Keratinocyte (primary cell): ENCODE data around the gene RNF130. TPM values are rescaled to one million over a fixed set of nuclear protein-coding genes. Genes with fewer than 3 reads are reported as not detected.
A peak's percentile ranks its signal among the peaks of the same experiment; 100 is the strongest.

Experiments used
- DNase-seq: peaks from one replicate; pipeline ENCODE4 v3.0.0-alpha.2; 2011; ENCODE audit warnings: low read depth, missing footprints, low spot score
- FAIRE-seq: peaks from 2 replicates; lab custom pipeline; 2011; peaks lifted over from hg19 to GRCh38; lab: Jason Lieb, UNC
- H2AFZ ChIP-seq: 2 replicates; pipeline ENCODE4 v1.6.0; 2012; ENCODE audit warnings: low read length, control low read depth, inconsistent platforms; ENCODE audit not compliant: control insufficient read depth
- H3K27ac ChIP-seq: 2 replicates; pipeline ENCODE4 v1.5.1; 2011; ENCODE audit warnings: low read length; ENCODE audit not compliant: control insufficient read depth, insufficient read depth
- H3K27me3 ChIP-seq: 3 replicates; pipeline ENCODE4 v1.6.0; 2011; ENCODE audit warnings: low read length; ENCODE audit not compliant: control insufficient read depth, insufficient read depth; ENCODE audit errors: extremely low read depth
- H3K36me3 ChIP-seq, 2 experiments: 2 replicates in 1 of 2; 3 replicates in 1 of 2; pipeline ENCODE4 v1.5.1; 2011; ENCODE audit warnings: low read length in 2 of 2, mild to moderate bottlenecking in 1 of 2; ENCODE audit not compliant: control insufficient read depth in 2 of 2, insufficient read depth in 2 of 2; ENCODE audit errors: extremely low read depth in 1 of 2
- H3K4me1 ChIP-seq: 3 replicates; pipeline ENCODE4 v1.5.1; 2011; ENCODE audit warnings: low read length; ENCODE audit not compliant: control insufficient read depth, insufficient read depth; ENCODE audit errors: extremely low read depth
- H3K4me2 ChIP-seq: 3 replicates; pipeline ENCODE4 v1.6.0; 2011; ENCODE audit warnings: low read depth, low read length; ENCODE audit not compliant: control insufficient read depth, insufficient read depth; ENCODE audit errors: extremely low read depth
- H3K4me3 ChIP-seq, 3 experiments: fragments of 200-600 bp in 1 of 3; sonication (generic) in 1 of 3; 2 replicates in 2 of 3; 3 replicates in 1 of 3; pipeline ENCODE4 v1.5.1; 2011 to 2016; ENCODE audit warnings: low read length in 3 of 3, mild to moderate bottlenecking in 3 of 3, control low read depth in 2 of 3, inconsistent platforms in 1 of 3, low read depth in 1 of 3, mixed read lengths in 1 of 3, mixed run types in 1 of 3, moderate library complexity in 1 of 3; ENCODE audit not compliant: control insufficient read depth in 2 of 3, insufficient read depth in 2 of 3; ENCODE audit errors: extremely low read depth in 1 of 3
- H3K79me2 ChIP-seq: 2 replicates; pipeline ENCODE4 v1.6.0; 2012; ENCODE audit warnings: low read length; ENCODE audit not compliant: control insufficient read depth, insufficient read depth
- H3K9ac ChIP-seq: 3 replicates; pipeline ENCODE4 v1.6.0; 2011; ENCODE audit warnings: low read length; ENCODE audit not compliant: control insufficient read depth, insufficient read depth; ENCODE audit errors: extremely low read depth
- H3K9me1 ChIP-seq: 3 replicates; pipeline ENCODE4 v1.6.0; 2011; ENCODE audit warnings: low read length; ENCODE audit not compliant: control insufficient read depth, insufficient read depth; ENCODE audit errors: extremely low read depth
- H3K9me3 ChIP-seq: 2 replicates; pipeline ENCODE4 v1.5.1; 2012; ENCODE audit warnings: low read depth, low read length; ENCODE audit not compliant: control insufficient read depth
- H4K20me1 ChIP-seq: 3 replicates; pipeline ENCODE4 v1.6.0; 2011; ENCODE audit warnings: low read length; ENCODE audit not compliant: control insufficient read depth, insufficient read depth; ENCODE audit errors: extremely low read depth
- CTCF ChIP-seq, 3 experiments: IDR thresholded peaks in 1 of 3; conservative IDR thresholded peaks in 1 of 3; optimal IDR thresholded peaks in 1 of 3; 2 replicates in 2 of 3; 3 replicates in 1 of 3; pipeline versions ENCODE3 to v1.5.1; 2011; ENCODE audit warnings: low read length in 3 of 3, mild to moderate bottlenecking in 3 of 3, moderate library complexity in 2 of 3, control low read depth in 1 of 3, inconsistent platforms in 1 of 3; ENCODE audit not compliant: insufficient read depth in 2 of 3; ENCODE audit errors: extremely low read depth in 1 of 3
- EZH2 ChIP-seq: IDR thresholded peaks from one replicate; pipeline ENCODE4 v1.6.1; 2012; ENCODE audit warnings: inconsistent platforms, mild to moderate bottlenecking, low read length, moderate library complexity
- dilution Hi-C: fragments of 300-500 bp; cut with MboI; formaldehyde crosslinking; loops from one replicate; pipeline ENCODE4 v1.7.0; 2020; ENCODE audit warnings: low sequenced_read_pairs; ENCODE audit not compliant: extremely low pct_ligation_motif_present
- polyA plus RNA-seq, 5 experiments: library from polyadenylated mRNA; depleted of rRNA in 3 of 5; stranded (reverse) in 3 of 5; stranded (forward) in 1 of 5; unstranded in 1 of 5; fragments of >200 nt; gene quantifications; 1 replicate in 1 of 5; 2 replicates in 3 of 5; 3 replicates in 1 of 5; pipeline versions ENCODE4 v1.2.1 to v1.2.3, GENCODE V29; 2011 to 2012; ENCODE audit warnings: missing spikeins in 2 of 5, low read depth in 1 of 5, low replicate concordance in 1 of 5
- small RNA-seq, 3 experiments: library from RNA; depleted of rRNA; stranded (forward); fragments of <200 nt; gene quantifications; one replicate each; pipeline ENCODE3, GENCODE V24; 2012; ENCODE audit warnings: low read depth in 3 of 3, low replicate concordance in 1 of 3; ENCODE audit not compliant: insufficient read length in 3 of 3

RNF130 gene
- polyA plus RNA-seq, 1 donor (not counting 4 experiments of a cell fraction or from before 2014, with no cell fraction given) = 20.0 TPM

DNA sequence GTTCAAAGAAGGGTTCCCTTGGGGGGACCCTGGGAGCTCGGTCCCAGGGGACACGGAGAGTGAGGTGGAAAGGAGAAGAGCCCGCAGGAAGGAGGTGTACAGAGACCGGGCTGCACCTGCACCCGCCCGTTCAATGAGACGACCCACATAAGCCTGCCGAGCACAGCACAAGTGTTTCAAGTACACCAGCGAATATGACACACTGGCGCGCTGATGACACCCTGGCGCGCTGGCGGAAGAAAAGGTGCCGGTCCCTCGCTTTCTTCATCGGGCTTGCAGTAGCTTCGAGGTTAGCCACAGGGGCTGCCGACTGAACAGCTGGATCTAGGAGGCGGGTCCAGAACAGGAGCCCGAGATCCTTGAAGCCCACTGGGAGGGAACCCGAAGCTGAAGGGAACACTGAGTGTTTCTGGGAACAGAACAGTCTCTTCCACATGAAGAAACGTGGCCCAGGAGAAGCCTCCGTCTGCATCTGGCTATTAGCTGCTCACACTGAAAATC is 165.2 kb downstream of the RNF130 start:
- Histone ChIP-seq H3K4me2 (peak overlapping the region; percentile 92), H4K20me1 (peaks cover 2% of the 10 kb centered on the region), H3K36me3 (peaks cover 15 to 24% of the 10 kb centered on the region in 2 experiments), H3K27ac (peak overlapping the region; percentile 43), H3K4me1 (peaks cover 12% of the 10 kb centered on the region), H2AFZ (no peak overlapping the region), H3K27me3 (no peaks in the 10 kb centered on the region), H3K9me1 (no peaks in the 10 kb centered on the region), H3K9me3 (no peaks in the 10 kb centered on the region), H3K4me3 (peak overlapping the region; percentile 72 to 85 (median 82)), H3K79me2 (peaks cover 52% of the 10 kb centered on the region), H3K9ac (peak overlapping the region; percentile 80)
- dilution Hi-C loops = no loop called here
- DNase-seq (no peak), FAIRE-seq (no peak)
- TF ChIP-seq EZH2 (no peak), CTCF (optimal IDR thresholded peaks at IDR 0.05 in 1 of 3, IDR thresholded peaks at IDR 0.05 in 1 of 3, conservative IDR thresholded peaks at IDR 0.05 in 1 of 3; ENCODE audit: extremely low read depth in 1 of 3, insufficient read depth in 2 of 3, low read length in 3 of 3) (no peak)

GRCh38 chr5:179905161-179905560 is 166.4 kb downstream of the RNF130 start:
- peaks cover 2% of the 10 kb centered on the region for H4K20me1 ChIP-seq
- H3K9me1 ChIP-seq = no peaks in the 10 kb centered on the region
- H3K27ac ChIP-seq = no peak overlapping the region
- H3K36me3 ChIP-seq = peaks cover 18 to 26% of the 10 kb centered on the region in 2 experiments
- peaks cover 59% of the 10 kb centered on the region for H3K79me2 ChIP-seq
- DNase-seq = no peak
- no peaks in the 10 kb centered on the region for H3K9me3 ChIP-seq
- H3K4me3 ChIP-seq = no peak overlapping the region
- no peak for FAIRE-seq
- H3K9ac ChIP-seq = no peak overlapping the region
- dilution Hi-C loops = no loop called here
- H3K4me1 ChIP-seq = peaks cover 12% of the 10 kb centered on the region
- no peak overlapping the region for H2AFZ ChIP-seq
- H3K4me2 ChIP-seq = no peak overlapping the region
- no peak for TF ChIP-seq CTCF (optimal IDR thresholded peaks at IDR 0.05 in 1 of 3, IDR thresholded peaks at IDR 0.05 in 1 of 3, conservative IDR thresholded peaks at IDR 0.05 in 1 of 3; ENCODE audit: extremely low read depth in 1 of 3, insufficient read depth in 2 of 3, low read length in 3 of 3)
- no peak for TF ChIP-seq EZH2
- H3K27me3 ChIP-seq = no peaks in the 10 kb centered on the region

Small RNAs within 50 kb of the gene (small RNA-seq; reads per million reads assigned to genes)
- gene MIR340 = 20.1 to 978 (median 976) reads per million in 3 experiments

Other genes with a start within 250 kb of the RNF130 start
- gene MRNIP, start 212.9 kb downstream of the RNF130 start, polyA plus RNA-seq = 12.3 to 19.9 TPM (median 14.9 TPM) in 3 replicates
- 51.4 to 69.2 TPM (median 61.0 TPM) in 3 replicates for gene TBC1D9B, start 163.9 kb downstream of the RNF130 start, polyA plus RNA-seq
- gene RASGEF1C, start 137.5 kb upstream of the RNF130 start, polyA plus RNA-seq = not detected in 3 replicates
- 25.2 to 49.4 TPM (median 42.8 TPM) in 3 replicates for gene MAPK9, start 220.3 kb upstream of the RNF130 start, polyA plus RNA-seq